ENCODE data around the gene ZNF620. TPM values are rescaled to one million over a fixed set of nuclear protein-coding genes. Genes with fewer than 3 reads are reported as not detected.

ZNF620 gene
- total RNA-seq, 1 donor = 1.1 TPM

DNA sequence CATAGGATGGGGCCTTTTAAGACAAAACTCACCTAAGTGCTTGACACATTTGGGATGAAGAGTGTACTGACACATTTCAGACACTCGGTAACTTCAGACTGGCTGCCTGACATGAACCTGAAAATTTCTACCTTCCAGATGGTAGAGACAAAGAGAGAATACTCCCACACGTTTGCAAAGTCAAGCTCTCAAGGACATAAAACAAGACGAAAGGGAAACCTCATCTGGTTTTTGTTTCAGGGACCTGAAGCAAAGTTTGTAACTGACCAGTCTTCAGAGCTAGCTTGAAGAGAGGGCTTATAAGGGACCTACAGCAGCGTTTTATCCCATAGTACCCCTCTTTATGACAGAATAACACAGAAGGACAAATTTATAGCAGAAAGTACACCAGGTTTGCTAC lies 60.9 kb downstream of the ZNF620 start:
- TF ChIP-seq, protein P1, sequence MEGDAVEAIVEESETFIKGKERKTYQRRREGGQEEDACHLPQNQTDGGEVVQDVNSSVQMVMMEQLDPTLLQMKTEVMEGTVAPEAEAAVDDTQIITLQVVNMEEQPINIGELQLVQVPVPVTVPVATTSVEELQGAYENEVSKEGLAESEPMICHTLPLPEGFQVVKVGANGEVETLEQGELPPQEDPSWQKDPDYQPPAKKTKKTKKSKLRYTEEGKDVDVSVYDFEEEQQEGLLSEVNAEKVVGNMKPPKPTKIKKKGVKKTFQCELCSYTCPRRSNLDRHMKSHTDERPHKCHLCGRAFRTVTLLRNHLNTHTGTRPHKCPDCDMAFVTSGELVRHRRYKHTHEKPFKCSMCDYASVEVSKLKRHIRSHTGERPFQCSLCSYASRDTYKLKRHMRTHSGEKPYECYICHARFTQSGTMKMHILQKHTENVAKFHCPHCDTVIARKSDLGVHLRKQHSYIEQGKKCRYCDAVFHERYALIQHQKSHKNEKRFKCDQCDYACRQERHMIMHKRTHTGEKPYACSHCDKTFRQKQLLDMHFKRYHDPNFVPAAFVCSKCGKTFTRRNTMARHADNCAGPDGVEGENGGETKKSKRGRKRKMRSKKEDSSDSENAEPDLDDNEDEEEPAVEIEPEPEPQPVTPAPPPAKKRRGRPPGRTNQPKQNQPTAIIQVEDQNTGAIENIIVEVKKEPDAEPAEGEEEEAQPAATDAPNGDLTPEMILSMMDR (IDR thresholded peaks at IDR 0.05; ENCODE audit: extremely low read depth, low read depth, low read length) = no peak
- Histone ChIP-seq H3K4me2 (ENCODE audit: insufficient read depth, low read length) (no peak overlapping the region), H3K36me3 (ENCODE audit: insufficient read depth, low read length) (no peaks in the 10 kb centered on the region), H3K27me3 (ENCODE audit: insufficient read depth, low read length) (no peaks in the 10 kb centered on the region), H2AFZ (ENCODE audit: low read length) (no peak overlapping the region), H4K20me1 (ENCODE audit: insufficient read depth, low read length) (no peaks in the 10 kb centered on the region), H3K4me3 (ENCODE audit: insufficient read depth, low read length) (no peak overlapping the region), H3K9me3 (ENCODE audit: low read depth, low read length) (no peaks in the 10 kb centered on the region), H3K27ac (ENCODE audit: low read depth, low read length) (no peak overlapping the region), H3K4me1 (ENCODE audit: insufficient read depth, low read length) (no peaks in the 10 kb centered on the region), H3K79me2 (ENCODE audit: insufficient read depth, low read length) (no peaks in the 10 kb centered on the region)
- DNase-seq (ENCODE audit: insufficient read length, low spot score, missing footprints) = no peak

Small RNAs within 50 kb of the gene (small RNA-seq; reads per million reads assigned to genes)
- gene RNU5B-2P = not detected

Other genes starting within 250 kb of the ZNF620 start
- gene EIF1B, start 196.3 kb upstream of the ZNF620 start, total RNA-seq = 19.2 and 23.0 TPM in 2 replicates
- 0.36 and 0.88 TPM in 2 replicates for gene ENTPD3, start 118.9 kb upstream of the ZNF620 start, total RNA-seq
- gene RPL14, start 48.7 kb upstream of the ZNF620 start, total RNA-seq = 219 and 236 TPM in 2 replicates
- gene ZNF619, start 28.9 kb upstream of the ZNF620 start, total RNA-seq = 6.5 and 8.5 TPM in 2 replicates
- 21.4 and 23.9 TPM in 2 replicates for gene ZNF621, start 18.9 kb downstream of the ZNF620 start, total RNA-seq

All from osteoblast (primary cell).